Endothelial cell of umbilical vein (primary cell): ENCODE results near the gene CCER1. TPM values are rescaled to one million over a fixed set of nuclear protein-coding genes. Genes with fewer than 3 reads are reported as not detected.
A peak's percentile ranks its signal among the peaks of the same experiment; 100 is the strongest.

ENCODE experiments used
- BruUV-seq: library from RNA; stranded (reverse); fragments of 400-500 nt; replicated peaks from 2 replicates; lab custom pipeline; 2021; lab: Mats Ljungman, UMichigan
- CTCF ChIA-PET: fragments of 300-600, 350-600 bp; sonication (Branson Sonifier 250); formaldehyde crosslinking; loops from one replicate; lab custom pipeline; 2021; ENCODE audit warnings: antibody characterized with exemption, inconsistent platforms; lab: Charles Lee
- POLR2A ChIA-PET: fragments of 300-600, 350-600 bp; sonication (Branson Sonifier 250); formaldehyde crosslinking; loops from one replicate; lab custom pipeline; 2021; ENCODE audit warnings: antibody characterized with exemption, inconsistent platforms; lab: Charles Lee
- DNase-seq: peaks from one replicate; pipeline ENCODE4 v3.0.0-alpha.2; 2011; ENCODE audit warnings: low read depth, low spot score
- FAIRE-seq: peaks from 2 replicates; lab custom pipeline; 2011; peaks lifted over from hg19 to GRCh38; lab: Jason Lieb, UNC
- H2AFZ ChIP-seq: 2 replicates; pipeline ENCODE4 v1.6.0; 2012; ENCODE audit warnings: low read depth, low read length, control low read depth, inconsistent platforms
- H3K27ac ChIP-seq: 2 replicates; pipeline ENCODE4 v1.5.1; 2011; ENCODE audit warnings: low read depth, mild to moderate bottlenecking, control low read depth, low read length, moderate library complexity; ENCODE audit not compliant: insufficient read depth
- H3K27me3 ChIP-seq, 2 experiments: 2 replicates each; pipeline versions ENCODE4 v1.6.0 to v1.6.1; 2011; ENCODE audit warnings: low read length in 2 of 2, mixed read lengths in 1 of 2; ENCODE audit not compliant: control insufficient read depth in 2 of 2, insufficient read depth in 2 of 2
- H3K36me3 ChIP-seq, 2 experiments: 2 replicates in 1 of 2; 3 replicates in 1 of 2; pipeline ENCODE4 v1.5.1; 2011; ENCODE audit warnings: low read length in 2 of 2, mild to moderate bottlenecking in 1 of 2, moderate library complexity in 1 of 2; ENCODE audit not compliant: control insufficient read depth in 2 of 2, insufficient read depth in 2 of 2; ENCODE audit errors: extremely low read depth in 1 of 2
- H3K4me1 ChIP-seq: 3 replicates; pipeline ENCODE4 v1.5.1; 2011; ENCODE audit warnings: mild to moderate bottlenecking, low read length; ENCODE audit not compliant: control insufficient read depth, insufficient read depth; ENCODE audit errors: extremely low read depth
- H3K4me2 ChIP-seq: 2 replicates; pipeline ENCODE4 v1.6.1; 2011; ENCODE audit warnings: low read length, control low read depth, mixed read lengths; ENCODE audit not compliant: insufficient read depth
- H3K4me3 ChIP-seq, 3 experiments: fragments of 200-600 bp in 1 of 3; sonication (generic), shearing (Covaris generic) in 1 of 3; replicated peaks in 1 of 3; 2 replicates each; pipeline ENCODE4 v1.5.1; 2011 to 2016; ENCODE audit warnings: control low read depth in 3 of 3, low read length in 3 of 3, mild to moderate bottlenecking in 2 of 3, inconsistent platforms in 1 of 3, low read depth in 1 of 3, moderate library complexity in 1 of 3; ENCODE audit not compliant: insufficient read depth in 1 of 3
- H3K79me2 ChIP-seq: 2 replicates; pipeline ENCODE4 v1.6.0; 2012; ENCODE audit warnings: low read length, inconsistent platforms; ENCODE audit not compliant: control insufficient read depth, insufficient read depth
- H3K9ac ChIP-seq: replicated peaks from 2 replicates; pipeline ENCODE3; 2011; ENCODE audit warnings: low read length, control low read depth; ENCODE audit not compliant: insufficient read depth; ENCODE audit errors: extremely low read depth
- H3K9me1 ChIP-seq: replicated peaks from 3 replicates; pipeline ENCODE4 v1.6.0; 2011; ENCODE audit warnings: mild to moderate bottlenecking, low read length; ENCODE audit not compliant: control insufficient read depth, insufficient read depth; ENCODE audit errors: extremely low read depth
- H3K9me3 ChIP-seq: replicated peaks from 2 replicates; pipeline ENCODE4 v1.5.1; 2012; ENCODE audit warnings: low read length, inconsistent platforms; ENCODE audit not compliant: control insufficient read depth, insufficient read depth
- H4K20me1 ChIP-seq: replicated peaks from 2 replicates; pipeline ENCODE3; 2011; ENCODE audit warnings: mild to moderate bottlenecking, low read length; ENCODE audit not compliant: control insufficient read depth, insufficient read depth; ENCODE audit errors: extremely low read depth
- EZH2 ChIP-seq: IDR thresholded peaks from 2 replicates; pipeline ENCODE4 v1.6.1; 2012; ENCODE audit warnings: borderline replicate concordance, low read depth, mild to moderate bottlenecking, moderate library complexity, low read length, inconsistent platforms; ENCODE audit not compliant: severe bottlenecking
- FOS ChIP-seq: IDR thresholded peaks from 2 replicates; pipeline ENCODE4 v1.6.1; 2011; ENCODE audit warnings: mild to moderate bottlenecking, low read length, moderate library complexity, borderline replicate concordance; ENCODE audit not compliant: insufficient read depth
- GATA2 ChIP-seq: IDR thresholded peaks from 2 replicates; pipeline ENCODE4 v1.7.0; 2011; ENCODE audit warnings: low read depth, mild to moderate bottlenecking, moderate library complexity, mixed read lengths, low read length; ENCODE audit not compliant: insufficient read length, insufficient read depth
- JUN ChIP-seq: IDR thresholded peaks from 2 replicates; pipeline ENCODE4 v1.6.1; 2011; ENCODE audit warnings: borderline replicate concordance, low read depth; ENCODE audit not compliant: insufficient read length, insufficient read depth
- MYC ChIP-seq: IDR thresholded peaks from one replicate; pipeline ENCODE4 v1.6.1; 2011; ENCODE audit warnings: mild to moderate bottlenecking, low read depth, low read length
- POLR2A ChIP-seq: IDR thresholded peaks from 2 replicates; pipeline ENCODE4 v1.6.1; 2012; ENCODE audit warnings: low read depth, mild to moderate bottlenecking, control low read depth, low read length
- POLR2AphosphoS5 ChIP-seq: IDR thresholded peaks from 2 replicates; pipeline ENCODE4 v1.6.1; 2012; ENCODE audit warnings: low read depth, mild to moderate bottlenecking, control low read depth, low read length, moderate library complexity; ENCODE audit not compliant: insufficient read depth
- dilution Hi-C: fragments of 300-500 bp; cut with MboI; formaldehyde crosslinking; loops from one replicate; pipeline ENCODE4 v1.15.0; 2019; ENCODE audit warnings: low sequenced_read_pairs; ENCODE audit not compliant: extremely low pct_ligation_motif_present
- intact Hi-C: fragments of 100-400 bp; cut with micrococcal nuclease; formaldehyde crosslinking; loops from one replicate; pipeline ENCODE4 v1.10.0; 2022
- polyA plus RNA-seq, 4 experiments: library from polyadenylated mRNA; depleted of rRNA in 3 of 4; stranded (reverse) in 3 of 4; unstranded in 1 of 4; fragments of >200 nt; gene quantifications; 2 replicates each; pipeline versions ENCODE4 v1.2.1 to v1.2.3, GENCODE V29; 2011 to 2012; ENCODE audit warnings: missing spikeins in 1 of 4
- total RNA-seq: library from RNA; stranded (reverse); gene quantifications from 2 replicates; pipeline ENCODE4 v1.2.3, GENCODE V29; 2021
- TF ChIP-seq, protein P1 (sequence below), 2 donors: IDR thresholded peaks; 1 replicate in 1 of 2; 2 replicates in 1 of 2; pipeline ENCODE4 v1.5.1; 2011; ENCODE audit warnings: low read length in 2 of 2, mild to moderate bottlenecking in 2 of 2, moderate library complexity in 2 of 2, control low read depth in 1 of 2, inconsistent platforms in 1 of 2, low read depth in 1 of 2; ENCODE audit not compliant: insufficient read depth in 1 of 2; ENCODE audit errors: extremely low read depth in 1 of 2
- TF ChIP-seq, protein P2 (sequence below): IDR thresholded peaks from 2 replicates; pipeline ENCODE4 v1.6.1; 2011; ENCODE audit not compliant: insufficient read depth, insufficient read length

Gene CCER1
- total and polyA plus RNA-seq, 2 donors (not counting 3 experiments of a cell fraction or from before 2014, with no cell fraction given), result not detected

DNA sequence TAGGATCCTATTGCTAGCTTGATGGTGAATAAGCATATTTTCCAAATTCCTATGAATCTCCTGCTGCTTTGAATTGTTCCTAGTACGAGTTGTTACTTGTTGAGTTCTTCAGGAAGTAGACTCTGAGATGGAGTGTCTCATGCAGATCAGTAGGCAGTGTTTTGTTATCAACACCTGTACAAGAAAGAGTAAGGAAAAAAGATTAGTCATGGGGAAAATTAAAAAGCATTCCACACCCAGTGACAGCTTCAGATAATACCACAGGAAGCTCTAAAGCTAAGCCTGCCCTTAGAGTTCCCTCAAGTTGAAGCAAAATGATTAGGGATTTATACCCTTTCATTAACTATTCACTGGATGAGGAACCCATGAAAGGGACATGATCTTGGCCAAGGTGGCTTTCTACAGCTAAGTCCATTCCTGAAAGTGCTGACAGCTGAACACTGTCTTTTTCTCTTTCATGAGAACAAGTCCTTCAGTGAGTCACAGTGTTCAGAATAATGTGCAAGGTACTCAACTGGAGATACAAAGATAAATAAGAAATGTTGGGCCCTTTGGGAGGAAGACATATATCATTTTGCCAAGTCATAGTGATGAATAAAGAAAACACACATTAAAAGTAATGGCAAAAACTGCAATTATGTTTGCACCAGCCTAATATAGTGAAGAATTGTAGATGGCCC, 49.1 kb downstream of the CCER1 start:
- Histone ChIP-seq H3K9me1 (no peaks in the 10 kb centered on the region), H3K36me3 (no peaks in the 10 kb centered on the region), H3K9me3 (no peaks in the 10 kb centered on the region), H3K9ac (no peak overlapping the region), H3K79me2 (no peaks in the 10 kb centered on the region), H3K4me3 (no peak overlapping the region), H3K27me3 (no peaks in the 10 kb centered on the region), H4K20me1 (no peaks in the 10 kb centered on the region), H2AFZ (peak overlapping the region; percentile 70), H3K27ac (no peak overlapping the region), H3K4me2 (no peak overlapping the region), H3K4me1 (no peaks in the 10 kb centered on the region)
- dilution Hi-C loops, result no loop called here
- POLR2A ChIA-PET, result no interaction called here
- no TSS peak for BruUV-seq
- TF ChIP-seq GATA2 (peak; percentile 65), MYC (no peak), POLR2AphosphoS5 (no peak), POLR2A (no peak), EZH2 (no peak), FOS (peak; percentile 37), JUN (no peak)
- TF ChIP-seq, protein P1, sequence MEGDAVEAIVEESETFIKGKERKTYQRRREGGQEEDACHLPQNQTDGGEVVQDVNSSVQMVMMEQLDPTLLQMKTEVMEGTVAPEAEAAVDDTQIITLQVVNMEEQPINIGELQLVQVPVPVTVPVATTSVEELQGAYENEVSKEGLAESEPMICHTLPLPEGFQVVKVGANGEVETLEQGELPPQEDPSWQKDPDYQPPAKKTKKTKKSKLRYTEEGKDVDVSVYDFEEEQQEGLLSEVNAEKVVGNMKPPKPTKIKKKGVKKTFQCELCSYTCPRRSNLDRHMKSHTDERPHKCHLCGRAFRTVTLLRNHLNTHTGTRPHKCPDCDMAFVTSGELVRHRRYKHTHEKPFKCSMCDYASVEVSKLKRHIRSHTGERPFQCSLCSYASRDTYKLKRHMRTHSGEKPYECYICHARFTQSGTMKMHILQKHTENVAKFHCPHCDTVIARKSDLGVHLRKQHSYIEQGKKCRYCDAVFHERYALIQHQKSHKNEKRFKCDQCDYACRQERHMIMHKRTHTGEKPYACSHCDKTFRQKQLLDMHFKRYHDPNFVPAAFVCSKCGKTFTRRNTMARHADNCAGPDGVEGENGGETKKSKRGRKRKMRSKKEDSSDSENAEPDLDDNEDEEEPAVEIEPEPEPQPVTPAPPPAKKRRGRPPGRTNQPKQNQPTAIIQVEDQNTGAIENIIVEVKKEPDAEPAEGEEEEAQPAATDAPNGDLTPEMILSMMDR (IDR thresholded peaks at IDR 0.05; ENCODE audit: extremely low read depth in 1 of 2, insufficient read depth in 1 of 2, low read depth in 1 of 2, low read length in 2 of 2), result no peak
- TF ChIP-seq, protein P2, sequence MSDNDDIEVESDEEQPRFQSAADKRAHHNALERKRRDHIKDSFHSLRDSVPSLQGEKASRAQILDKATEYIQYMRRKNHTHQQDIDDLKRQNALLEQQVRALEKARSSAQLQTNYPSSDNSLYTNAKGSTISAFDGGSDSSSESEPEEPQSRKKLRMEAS, result no peak
- intact Hi-C loops, result loop anchor here (10.0 kb wide), 2 partner anchors 211 to 1031 kb away; no protein-coding TSS in a partner anchor
- FAIRE-seq (no peak), DNase-seq (peak; percentile 15)
- CTCF ChIA-PET, result interaction anchor here (1.4 kb wide), 1 partner anchor 803 kb away, joined by 3 read pairs; no protein-coding TSS in a partner anchor
